Neural progenitor cell (in vitro differentiated cells): ENCODE data around the gene RNF38. TPM values are rescaled to one million over a fixed set of nuclear protein-coding genes. Genes with fewer than 3 reads are reported as not detected.
A peak's percentile ranks its signal among the peaks of the same experiment; 100 is the strongest.

ENCODE experiments used
- DNase-seq: peaks from one replicate; pipeline ENCODE4 v3.0.0-alpha.2; 2016; ENCODE audit warnings: low spot score
- H2AFZ ChIP-seq: fragments of 200-600 bp; sonication (generic); replicated peaks from 2 replicates; pipeline ENCODE4 v1.6.1; 2016; ENCODE audit warnings: antibody characterized with exemption
- H3F3A ChIP-seq: fragments of 200-600 bp; sonication (generic); 2 replicates; pipeline ENCODE4 v1.6.1; 2016; ENCODE audit warnings: antibody characterized with exemption, low read depth
- H3K27ac ChIP-seq: fragments of 200-600 bp; sonication (generic); 2 replicates; pipeline ENCODE4 v1.5.1; 2016; ENCODE audit warnings: mild to moderate bottlenecking
- H3K27me3 ChIP-seq: fragments of 200-600 bp; sonication (generic); 2 replicates; pipeline ENCODE4 v1.6.1; 2016; ENCODE audit warnings: mild to moderate bottlenecking, moderate library complexity
- H3K36me3 ChIP-seq: fragments of 200-600 bp; sonication (generic); 2 replicates; pipeline ENCODE4 v1.5.1; 2016
- H3K4me1 ChIP-seq: fragments of 200-600 bp; sonication (generic); 2 replicates; pipeline ENCODE4 v1.6.1; 2016; ENCODE audit warnings: mixed run types
- H3K4me2 ChIP-seq: fragments of 200-600 bp; sonication (generic); 2 replicates; pipeline ENCODE4 v1.6.1; 2016
- H3K4me3 ChIP-seq: fragments of 200-600 bp; sonication (generic); 2 replicates; pipeline ENCODE4 v1.5.1; 2016
- H3K79me2 ChIP-seq: fragments of 200-600 bp; sonication (generic); 2 replicates; pipeline ENCODE4 v1.6.1; 2016; ENCODE audit warnings: low read depth
- H3K9ac ChIP-seq: fragments of 200-600 bp; sonication (generic); 2 replicates; pipeline ENCODE4 v1.6.1; 2016
- H3K9me3 ChIP-seq: fragments of 200-600 bp; sonication (generic); 2 replicates; pipeline ENCODE4 v1.5.1; 2016; ENCODE audit warnings: low read depth
- H4K20me1 ChIP-seq: fragments of 200-600 bp; sonication (generic); 2 replicates; pipeline ENCODE4 v1.6.1; 2016; ENCODE audit warnings: low read depth
- H3K27ac Mint-ChIP-seq: 3 replicates; pipeline ENCODE4 v1.8.0; 2021; ENCODE audit warnings: mixed read lengths
- H3K27me3 Mint-ChIP-seq: 2 replicates; pipeline ENCODE4 v1.8.0; 2022; ENCODE audit warnings: low read depth, mild to moderate bottlenecking, inconsistent platforms, moderate library complexity, mixed read lengths; ENCODE audit not compliant: insufficient read depth
- H3K36me3 Mint-ChIP-seq: 3 replicates; pipeline ENCODE4 v1.8.0; 2021; ENCODE audit warnings: mixed read lengths
- H3K4me1 Mint-ChIP-seq: 3 replicates; pipeline ENCODE4 v1.8.0; 2021; ENCODE audit warnings: mixed read lengths
- H3K4me3 Mint-ChIP-seq: 3 replicates; pipeline ENCODE4 v1.8.0; 2021; ENCODE audit warnings: mild to moderate bottlenecking, moderate library complexity, mixed read lengths
- H3K9me3 Mint-ChIP-seq: 3 replicates; pipeline ENCODE4 v1.8.0; 2020; ENCODE audit warnings: mixed read lengths
- CTCF ChIP-seq: fragments of 200-600 bp; sonication (generic); IDR thresholded peaks from 2 replicates; pipeline ENCODE4 v1.5.1; 2017; ENCODE audit warnings: antibody characterized with exemption, mild to moderate bottlenecking
- EZH2 ChIP-seq: fragments of 200-600 bp; sonication (generic); IDR thresholded peaks from 2 replicates; pipeline ENCODE4 v1.6.1; 2017; ENCODE audit warnings: antibody characterized with exemption, mild to moderate bottlenecking, moderate library complexity
- EZH2phosphoT487 ChIP-seq: fragments of 200-600 bp; sonication (generic); IDR thresholded peaks from 2 replicates; pipeline ENCODE4 v1.6.1; 2017; ENCODE audit warnings: antibody characterized with exemption
- total RNA-seq: library from RNA; depleted of rRNA; stranded (reverse); fragments of >200 nt; gene quantifications from 2 replicates; pipeline ENCODE4 v1.2.3, GENCODE V29; 2015; ENCODE audit warnings: low replicate concordance

RNF38 gene
- total RNA-seq, 1 donor from 2014 or later: 63.8 TPM

GRCh38 chr9:36441966-36442365 lies 41.9 kb upstream of the RNF38 start:
- no peak for TF ChIP-seq EZH2phosphoT487
- H3F3A ChIP-seq: peaks cover 20% of the 10 kb centered on the region
- H3K4me3 Mint-ChIP-seq: no peak overlapping the region
- no peak overlapping the region for H3K4me3 ChIP-seq
- peaks cover 3% of the 10 kb centered on the region for H3K9me3 Mint-ChIP-seq
- no peaks in the 10 kb centered on the region for H3K27me3 ChIP-seq
- no peaks in the 10 kb centered on the region for H3K27me3 Mint-ChIP-seq
- H3K4me1 ChIP-seq: peaks cover 43% of the 10 kb centered on the region
- no peak overlapping the region for H3K27ac Mint-ChIP-seq
- no peak overlapping the region for H3K27ac ChIP-seq
- peaks cover 14% of the 10 kb centered on the region for H3K4me1 Mint-ChIP-seq
- H3K9me3 ChIP-seq: no peaks in the 10 kb centered on the region
- peak overlapping the region; percentile 29 for H3K4me2 ChIP-seq
- peak; percentile 16 for DNase-seq
- peaks cover 87% of the 10 kb centered on the region for H4K20me1 ChIP-seq
- H3K79me2 ChIP-seq: peaks cover 100% of the 10 kb centered on the region
- H3K9ac ChIP-seq: no peak overlapping the region
- H2AFZ ChIP-seq: no peak overlapping the region
- H3K36me3 Mint-ChIP-seq: peaks cover 24% of the 10 kb centered on the region
- no peaks in the 10 kb centered on the region for H3K36me3 ChIP-seq

GRCh38 chr9:36438536-36439236 lies 38.6 kb upstream of the RNF38 start:
- peaks cover 30% of the 10 kb centered on the region for H3K4me1 ChIP-seq
- peak overlapping the region; percentile 57 for H3K27ac ChIP-seq
- no peaks in the 10 kb centered on the region for H3K27me3 Mint-ChIP-seq
- no peaks in the 10 kb centered on the region for H3K27me3 ChIP-seq
- H3K36me3 ChIP-seq: no peaks in the 10 kb centered on the region
- H3K79me2 ChIP-seq: peaks cover 99% of the 10 kb centered on the region
- no peak overlapping the region for H2AFZ ChIP-seq
- H3K4me2 ChIP-seq: peak overlapping the region; percentile 5
- no peak overlapping the region for H3K4me3 ChIP-seq
- H3K36me3 Mint-ChIP-seq: peaks cover 13% of the 10 kb centered on the region
- no peak for DNase-seq
- H3K9ac ChIP-seq: no peak overlapping the region
- H3K9me3 ChIP-seq: no peaks in the 10 kb centered on the region
- peaks cover 19% of the 10 kb centered on the region for H3F3A ChIP-seq
- TF ChIP-seq EZH2phosphoT487: no peak
- no peak for TF ChIP-seq CTCF
- TF ChIP-seq EZH2: no peak
- peaks cover 13% of the 10 kb centered on the region for H3K4me1 Mint-ChIP-seq
- no peak overlapping the region for H3K27ac Mint-ChIP-seq
- no peak overlapping the region for H3K4me3 Mint-ChIP-seq
- H4K20me1 ChIP-seq: peaks cover 81% of the 10 kb centered on the region
- peaks cover 3% of the 10 kb centered on the region for H3K9me3 Mint-ChIP-seq

- H3K4me1 Mint-ChIP-seq: peaks cover 12% of the 10 kb centered on the region
These were observed 37.7 kb upstream of the RNF38 start for GRCh38 chr9:36437790-36438189.

More at GRCh38 chr9:36437790-36438189, 37.7 kb upstream of the RNF38 start:
- Histone ChIP-seq H3K4me3 (no peak overlapping the region), H3K4me1 (peaks cover 22% of the 10 kb centered on the region), H3K9ac (no peak overlapping the region), H3K9me3 (no peaks in the 10 kb centered on the region), H4K20me1 (peaks cover 81% of the 10 kb centered on the region), H3F3A (peaks cover 19% of the 10 kb centered on the region), H2AFZ (no peak overlapping the region), H3K27me3 (no peaks in the 10 kb centered on the region), H3K27ac (no peak overlapping the region), H3K4me2 (no peak overlapping the region), H3K79me2 (peaks cover 99% of the 10 kb centered on the region), H3K36me3 (no peaks in the 10 kb centered on the region)
- Mint-ChIP-seq H3K36me3 (peaks cover 13% of the 10 kb centered on the region), H3K9me3 (peaks cover 3% of the 10 kb centered on the region), H3K4me3 (no peak overlapping the region), H3K27ac (no peak overlapping the region), H3K27me3 (no peaks in the 10 kb centered on the region)
- TF ChIP-seq EZH2 (no peak), EZH2phosphoT487 (no peak), CTCF (no peak)
- no peak for DNase-seq
